Hindlimb muscle (tissue), 1 donor: ENCODE results near the gene ZNF467. TPM values are rescaled to one million over a fixed set of nuclear protein-coding genes. Genes with fewer than 3 reads are reported as not detected.

Source experiments
- polyA plus RNA-seq: library from polyadenylated mRNA; unstranded; fragments of 120-200 nt; gene quantifications from one replicate; pipeline ENCODE4 v1.2.1, GENCODE V29; 2013; ENCODE audit not compliant: insufficient read length

The ZNF467 gene
- polyA plus RNA-seq, 1 donor: 9.1 TPM

Other genes with a start within 250 kb of the ZNF467 start
- 10.9 TPM for gene ZNF862, start 64.8 kb upstream of the ZNF467 start, polyA plus RNA-seq
- gene ATP6V0E2, start 100.4 kb upstream of the ZNF467 start, polyA plus RNA-seq: 6.6 TPM